IPS-18a (cell line): ENCODE data around the gene LRP1B.

ENCODE experiments used
- H3K27ac ChIP-seq: one replicate; pipeline ENCODE4 v1.5.1; 2013; ENCODE audit warnings: low read length
- H3K27me3 ChIP-seq: one replicate; pipeline ENCODE4 v1.6.1; 2013; ENCODE audit warnings: mild to moderate bottlenecking, low read length; ENCODE audit not compliant: control insufficient read depth, insufficient read depth
- H3K36me3 ChIP-seq: one replicate; pipeline ENCODE4 v1.6.1; 2013; ENCODE audit warnings: low read depth, low read length; ENCODE audit not compliant: control insufficient read depth
- H3K4me1 ChIP-seq: one replicate; pipeline ENCODE4 v1.6.1; 2013; ENCODE audit warnings: low read depth, low read length; ENCODE audit not compliant: control insufficient read depth
- H3K4me3 ChIP-seq: one replicate; pipeline ENCODE4 v1.5.1; 2013; ENCODE audit warnings: low read length
- H3K9ac ChIP-seq: one replicate; pipeline ENCODE4 v1.6.1; 2013; ENCODE audit warnings: mild to moderate bottlenecking, low read length, moderate library complexity
- H3K9me3 ChIP-seq: one replicate; pipeline ENCODE4 v1.6.1; 2013; ENCODE audit warnings: low read depth, low read length; ENCODE audit not compliant: control insufficient read depth

Gene LRP1B

GRCh38 chr2:141068053-141068682, 1062.6 kb downstream of the LRP1B start:
- H3K27me3 ChIP-seq, result no peaks in the 10 kb centered on the region
- H3K27ac ChIP-seq, result no peak overlapping the region

GRCh38 chr2:141065042-141065441, 1065.8 kb downstream of the LRP1B start:
- no peak overlapping the region for H3K27ac ChIP-seq
- H3K4me3 ChIP-seq, result no peak overlapping the region
- no peaks in the 10 kb centered on the region for H3K9me3 ChIP-seq
- no peaks in the 10 kb centered on the region for H3K27me3 ChIP-seq
- no peaks in the 10 kb centered on the region for H3K36me3 ChIP-seq
- peaks cover 11% of the 10 kb centered on the region for H3K4me1 ChIP-seq
- H3K9ac ChIP-seq, result no peak overlapping the region

More at GRCh38 chr2:141068053-141068682, 1062.6 kb downstream of the LRP1B start:
- H3K36me3 ChIP-seq, result no peaks in the 10 kb centered on the region
- no peak overlapping the region for H3K9ac ChIP-seq
- H3K4me1 ChIP-seq, result peaks cover 11% of the 10 kb centered on the region
- no peak overlapping the region for H3K4me3 ChIP-seq
- H3K9me3 ChIP-seq, result no peaks in the 10 kb centered on the region

GRCh38 chr2:141063406-141063805, 1067.4 kb downstream of the LRP1B start:
- Histone ChIP-seq H3K4me1 (peaks cover 11% of the 10 kb centered on the region), H3K27ac (no peak overlapping the region), H3K9me3 (no peaks in the 10 kb centered on the region), H3K9ac (no peak overlapping the region), H3K36me3 (no peaks in the 10 kb centered on the region), H3K27me3 (no peaks in the 10 kb centered on the region), H3K4me3 (no peak overlapping the region)

- H3K27ac ChIP-seq, result no peak overlapping the region
- H3K36me3 ChIP-seq, result no peaks in the 10 kb centered on the region
- no peak overlapping the region for H3K9ac ChIP-seq
- no peak overlapping the region for H3K4me3 ChIP-seq
- no peaks in the 10 kb centered on the region for H3K27me3 ChIP-seq
- H3K4me1 ChIP-seq, result peaks cover 11% of the 10 kb centered on the region
- no peaks in the 10 kb centered on the region for H3K9me3 ChIP-seq
These were observed 1068.4 kb downstream of the LRP1B start for GRCh38 chr2:141062443-141062842.

GRCh38 chr2:141062031-141062430, 1068.8 kb downstream of the LRP1B start:
- Histone ChIP-seq H3K27me3 (no peaks in the 10 kb centered on the region), H3K4me3 (no peak overlapping the region), H3K36me3 (no peaks in the 10 kb centered on the region), H3K4me1 (peaks cover 11% of the 10 kb centered on the region), H3K9ac (no peak overlapping the region), H3K27ac (no peak overlapping the region), H3K9me3 (no peaks in the 10 kb centered on the region)

- Histone ChIP-seq H3K27ac (no peak overlapping the region), H3K27me3 (no peaks in the 10 kb centered on the region), H3K9ac (no peak overlapping the region), H3K9me3 (no peaks in the 10 kb centered on the region), H3K4me1 (peaks cover 4% of the 10 kb centered on the region), H3K36me3 (no peaks in the 10 kb centered on the region), H3K4me3 (no peak overlapping the region)
These were observed 1072.3 kb downstream of the LRP1B start for GRCh38 chr2:141058556-141058955.

- Histone ChIP-seq H3K9me3 (no peaks in the 10 kb centered on the region), H3K27ac (no peak overlapping the region), H3K4me1 (no peaks in the 10 kb centered on the region), H3K36me3 (no peaks in the 10 kb centered on the region), H3K9ac (no peak overlapping the region), H3K4me3 (no peak overlapping the region), H3K27me3 (no peaks in the 10 kb centered on the region)
These were observed 1075.3 kb downstream of the LRP1B start for GRCh38 chr2:141055531-141055930.

GRCh38 chr2:141048951-141049350, 1081.9 kb downstream of the LRP1B start:
- Histone ChIP-seq H3K27ac (no peak overlapping the region), H3K9me3 (no peaks in the 10 kb centered on the region), H3K36me3 (no peaks in the 10 kb centered on the region), H3K4me1 (no peaks in the 10 kb centered on the region), H3K9ac (no peak overlapping the region), H3K27me3 (no peaks in the 10 kb centered on the region), H3K4me3 (no peak overlapping the region)

- Histone ChIP-seq H3K27me3 (no peaks in the 10 kb centered on the region), H3K9me3 (no peaks in the 10 kb centered on the region), H3K36me3 (no peaks in the 10 kb centered on the region), H3K4me3 (no peak overlapping the region), H3K27ac (no peak overlapping the region), H3K4me1 (no peaks in the 10 kb centered on the region), H3K9ac (no peak overlapping the region)
These were observed 1089.5 kb downstream of the LRP1B start for GRCh38 chr2:141041281-141041680.

- Histone ChIP-seq H3K27me3 (no peaks in the 10 kb centered on the region), H3K4me3 (no peak overlapping the region), H3K9me3 (no peaks in the 10 kb centered on the region), H3K9ac (no peak overlapping the region), H3K27ac (no peak overlapping the region), H3K36me3 (no peaks in the 10 kb centered on the region), H3K4me1 (peaks cover 4% of the 10 kb centered on the region)
These were observed 1092.5 kb downstream of the LRP1B start for GRCh38 chr2:141038341-141038740.

- no peak overlapping the region for H3K9ac ChIP-seq
- H3K27me3 ChIP-seq, result no peaks in the 10 kb centered on the region
- H3K27ac ChIP-seq, result no peak overlapping the region
- no peaks in the 10 kb centered on the region for H3K9me3 ChIP-seq
- H3K4me3 ChIP-seq, result no peak overlapping the region
- H3K4me1 ChIP-seq, result peaks cover 4% of the 10 kb centered on the region
- no peaks in the 10 kb centered on the region for H3K36me3 ChIP-seq
These were observed 1093.5 kb downstream of the LRP1B start for GRCh38 chr2:141037361-141037760.

- Histone ChIP-seq H3K4me1 (peaks cover 4% of the 10 kb centered on the region), H3K27ac (no peak overlapping the region), H3K36me3 (no peaks in the 10 kb centered on the region), H3K9ac (no peak overlapping the region), H3K4me3 (no peak overlapping the region), H3K9me3 (no peaks in the 10 kb centered on the region), H3K27me3 (no peaks in the 10 kb centered on the region)
These were observed 1094.9 kb downstream of the LRP1B start for GRCh38 chr2:141035846-141036420.
